ENCODE measurements around the gene CCDC159.
A peak's percentile ranks its signal among the peaks of the same experiment; 100 is the strongest.

CCDC159 gene

DNA sequence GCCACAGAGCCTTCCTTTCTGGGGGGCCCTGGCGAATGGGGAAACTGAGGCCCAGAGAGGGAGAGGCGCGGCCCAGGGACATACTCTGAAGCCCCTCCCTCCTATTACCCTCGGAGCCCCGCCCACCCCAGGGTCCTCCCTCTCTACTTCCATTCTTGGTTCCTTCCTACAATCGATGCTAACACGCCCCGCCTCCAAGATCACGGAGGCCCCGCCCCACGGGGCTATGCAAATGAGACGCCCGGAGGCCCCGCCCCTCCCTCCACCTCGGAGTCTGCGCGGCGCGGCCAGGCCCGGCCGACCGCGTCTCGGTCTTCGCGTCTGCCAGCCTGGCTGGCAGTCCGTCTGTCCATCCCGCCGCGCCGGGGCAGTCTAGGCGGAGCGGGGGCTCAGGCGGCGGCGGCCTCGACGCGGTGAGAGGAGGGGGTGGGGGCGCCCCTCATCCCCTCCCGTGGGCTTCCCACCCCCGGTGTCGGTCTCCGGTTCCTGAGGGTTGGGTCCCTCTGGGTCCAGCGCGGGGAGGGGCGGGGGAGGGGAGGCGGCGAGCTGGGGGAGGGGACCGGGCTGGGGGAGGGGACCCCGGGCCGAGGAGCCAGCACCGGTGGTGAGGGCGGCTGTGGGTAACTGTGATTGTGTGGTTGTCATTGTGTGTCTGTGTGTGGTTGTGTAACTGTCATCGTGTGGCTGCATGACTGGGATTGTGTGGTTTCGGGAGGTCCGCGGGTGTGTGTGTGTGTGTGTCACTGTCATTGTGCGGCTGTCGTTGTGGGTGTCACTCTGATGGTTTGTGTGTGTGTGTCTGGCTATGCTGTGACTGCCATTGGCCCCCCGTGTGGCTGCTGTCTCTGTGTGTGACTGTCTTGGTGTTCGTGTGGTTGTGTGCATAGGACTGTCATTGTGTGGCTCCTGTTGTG, 9.1 kb downstream of the CCDC159 start, which contains the start of gene PLPPR2 (continued):
- TF ChIP-seq ZNF514 (tag by site-specific recombination; IDR thresholded peaks at IDR 0.05) (no peak), BCL11A (tag by site-specific recombination; IDR thresholded peaks at IDR 0.05; ENCODE audit: low read depth) (no peak), ZNF394 (tag by site-specific recombination; IDR thresholded peaks at IDR 0.05; ENCODE audit: borderline replicate concordance) (no peak), IKZF3 (tag by site-specific recombination; IDR thresholded peaks at IDR 0.05) (no peak), ZNF324 (tag by site-specific recombination; IDR thresholded peaks at IDR 0.05) (peak; percentile 76; the same call in 1 of the 2 replicates), ZFHX2 (tag by site-specific recombination; conservative IDR thresholded peaks at IDR 0.05) (peak; percentile 76; the same call in 1 of the 2 replicates), TCF7L2 (IDR thresholded peaks at IDR 0.05; ENCODE audit: borderline replicate concordance, low read depth, low read length) (no peak), ZNF239 (tag by site-specific recombination; IDR thresholded peaks at IDR 0.05) (peak; percentile 56; the same call in 1 of the 2 replicates), ZNF211 (tag by site-specific recombination; IDR thresholded peaks at IDR 0.05; ENCODE audit: low read depth) (no peak), KLF7 (tag by site-specific recombination; IDR thresholded peaks at IDR 0.05; ENCODE audit: borderline replicate concordance) (no peak), ZNF660 (tag by site-specific recombination; IDR thresholded peaks at IDR 0.05) (no peak), KLF1 (tag by site-specific recombination; IDR thresholded peaks at IDR 0.05) (peak; percentile 57), GFI1B (tag by site-specific recombination; IDR thresholded peaks at IDR 0.05) (no peak; the same call in 1 of the 2 replicates), ZNF501 (tag by site-specific recombination; IDR thresholded peaks at IDR 0.05) (no peak), ZNF114 (tag by site-specific recombination; IDR thresholded peaks at IDR 0.05) (no peak), ZNF510 (tag by site-specific recombination; IDR thresholded peaks at IDR 0.05; ENCODE audit: insufficient replicate concordance) (no peak), GLIS2 (tag by site-specific recombination; IDR thresholded peaks at IDR 0.05) (0 out of 2 replicates have a peak, but pooled peaks have one; percentile 42), ZXDB (tag by site-specific recombination; IDR thresholded peaks at IDR 0.05) (peak; percentile 22; the same call in 1 of the 2 replicates), GLI2 (tag by site-specific recombination; IDR thresholded peaks at IDR 0.05; ENCODE audit: borderline replicate concordance, low read depth) (no peak), ZNF16 (tag by site-specific recombination; IDR thresholded peaks at IDR 0.05; ENCODE audit: low read depth) (no peak), ZNF391 (tag by site-specific recombination; IDR thresholded peaks at IDR 0.05; ENCODE audit: borderline replicate concordance, low read depth) (0 out of 2 replicates have a peak, but pooled peaks have one; percentile 27), ZNF670 (tag by site-specific recombination; IDR thresholded peaks at IDR 0.05; ENCODE audit: low read depth) (no peak), ZNF23 (tag by site-specific recombination; IDR thresholded peaks at IDR 0.05; ENCODE audit: borderline replicate concordance) (no peak), HOXC10 (CRISPR knock-in tag; IDR thresholded peaks at IDR 0.05) (no peak), ZNF2 (tag by site-specific recombination; IDR thresholded peaks at IDR 0.05) (peak; percentile 96), ZNF426 (tag by site-specific recombination; IDR thresholded peaks at IDR 0.05) (no peak), ZNF174 (tag by site-specific recombination; IDR thresholded peaks at IDR 0.05) (no peak), ZNF747 (tag by site-specific recombination; IDR thresholded peaks at IDR 0.05) (no peak; the same call in 1 of the 2 replicates), ZNF555 (tag by site-specific recombination; conservative IDR thresholded peaks at IDR 0.05) (no peak), ZBTB48 (tag by site-specific recombination; IDR thresholded peaks at IDR 0.05) (peak; percentile 48; the same call in 1 of the 2 replicates), ZNF416 (tag by site-specific recombination; IDR thresholded peaks at IDR 0.05) (no peak)
- TF ChIP-seq, protein P1, sequence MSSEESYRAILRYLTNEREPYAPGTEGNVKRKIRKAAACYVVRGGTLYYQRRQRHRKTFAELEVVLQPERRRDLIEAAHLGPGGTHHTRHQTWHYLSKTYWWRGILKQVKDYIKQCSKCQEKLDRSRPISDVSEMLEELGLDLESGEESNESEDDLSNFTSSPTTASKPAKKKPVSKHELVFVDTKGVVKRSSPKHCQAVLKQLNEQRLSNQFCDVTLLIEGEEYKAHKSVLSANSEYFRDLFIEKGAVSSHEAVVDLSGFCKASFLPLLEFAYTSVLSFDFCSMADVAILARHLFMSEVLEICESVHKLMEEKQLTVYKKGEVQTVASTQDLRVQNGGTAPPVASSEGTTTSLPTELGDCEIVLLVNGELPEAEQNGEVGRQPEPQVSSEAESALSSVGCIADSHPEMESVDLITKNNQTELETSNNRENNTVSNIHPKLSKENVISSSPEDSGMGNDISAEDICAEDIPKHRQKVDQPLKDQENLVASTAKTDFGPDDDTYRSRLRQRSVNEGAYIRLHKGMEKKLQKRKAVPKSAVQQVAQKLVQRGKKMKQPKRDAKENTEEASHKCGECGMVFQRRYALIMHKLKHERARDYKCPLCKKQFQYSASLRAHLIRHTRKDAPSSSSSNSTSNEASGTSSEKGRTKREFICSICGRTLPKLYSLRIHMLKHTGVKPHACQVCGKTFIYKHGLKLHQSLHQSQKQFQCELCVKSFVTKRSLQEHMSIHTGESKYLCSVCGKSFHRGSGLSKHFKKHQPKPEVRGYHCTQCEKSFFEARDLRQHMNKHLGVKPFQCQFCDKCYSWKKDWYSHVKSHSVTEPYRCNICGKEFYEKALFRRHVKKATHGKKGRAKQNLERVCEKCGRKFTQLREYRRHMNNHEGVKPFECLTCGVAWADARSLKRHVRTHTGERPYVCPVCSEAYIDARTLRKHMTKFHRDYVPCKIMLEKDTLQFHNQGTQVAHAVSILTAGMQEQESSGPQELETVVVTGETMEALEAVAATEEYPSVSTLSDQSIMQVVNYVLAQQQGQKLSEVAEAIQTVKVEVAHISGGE (tag by site-specific recombination; conservative IDR thresholded peaks at IDR 0.05; ENCODE audit: low read depth): no peak
- TF ChIP-seq, protein P2, sequence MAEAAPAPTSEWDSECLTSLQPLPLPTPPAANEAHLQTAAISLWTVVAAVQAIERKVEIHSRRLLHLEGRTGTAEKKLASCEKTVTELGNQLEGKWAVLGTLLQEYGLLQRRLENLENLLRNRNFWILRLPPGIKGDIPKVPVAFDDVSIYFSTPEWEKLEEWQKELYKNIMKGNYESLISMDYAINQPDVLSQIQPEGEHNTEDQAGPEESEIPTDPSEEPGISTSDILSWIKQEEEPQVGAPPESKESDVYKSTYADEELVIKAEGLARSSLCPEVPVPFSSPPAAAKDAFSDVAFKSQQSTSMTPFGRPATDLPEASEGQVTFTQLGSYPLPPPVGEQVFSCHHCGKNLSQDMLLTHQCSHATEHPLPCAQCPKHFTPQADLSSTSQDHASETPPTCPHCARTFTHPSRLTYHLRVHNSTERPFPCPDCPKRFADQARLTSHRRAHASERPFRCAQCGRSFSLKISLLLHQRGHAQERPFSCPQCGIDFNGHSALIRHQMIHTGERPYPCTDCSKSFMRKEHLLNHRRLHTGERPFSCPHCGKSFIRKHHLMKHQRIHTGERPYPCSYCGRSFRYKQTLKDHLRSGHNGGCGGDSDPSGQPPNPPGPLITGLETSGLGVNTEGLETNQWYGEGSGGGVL (tag by site-specific recombination; IDR thresholded peaks at IDR 0.05): peak; percentile 49
- TF ChIP-seq, protein P3, sequence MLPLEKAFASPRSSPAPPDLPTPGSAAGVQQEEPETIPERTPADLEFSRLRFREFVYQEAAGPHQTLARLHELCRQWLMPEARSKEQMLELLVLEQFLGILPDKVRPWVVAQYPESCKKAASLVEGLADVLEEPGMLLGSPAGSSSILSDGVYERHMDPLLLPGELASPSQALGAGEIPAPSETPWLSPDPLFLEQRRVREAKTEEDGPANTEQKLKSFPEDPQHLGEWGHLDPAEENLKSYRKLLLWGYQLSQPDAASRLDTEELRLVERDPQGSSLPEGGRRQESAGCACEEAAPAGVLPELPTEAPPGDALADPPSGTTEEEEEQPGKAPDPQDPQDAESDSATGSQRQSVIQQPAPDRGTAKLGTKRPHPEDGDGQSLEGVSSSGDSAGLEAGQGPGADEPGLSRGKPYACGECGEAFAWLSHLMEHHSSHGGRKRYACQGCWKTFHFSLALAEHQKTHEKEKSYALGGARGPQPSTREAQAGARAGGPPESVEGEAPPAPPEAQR (tag by site-specific recombination; IDR thresholded peaks at IDR 0.05): peak; percentile 24; the same call in 1 of the 2 replicates
